Measurements from ENCODE around the gene FOXN3. TPM values are rescaled to one million over a fixed set of nuclear protein-coding genes. Genes with fewer than 3 reads are reported as not detected.

The FOXN3 gene
- total and polyA plus RNA-seq, 2 experiments from 2014 or later, result 98.9 to 167 TPM

- TF ChIP-seq ZNF331 (CRISPR knock-in tag; IDR thresholded peaks at IDR 0.05; ENCODE audit: low read depth), result no peak
- TF ChIP-seq NANOG (IDR thresholded peaks at IDR 0.05; ENCODE audit: borderline replicate concordance), result no peak
- TF ChIP-seq EZH2 (IDR thresholded peaks at IDR 0.05; ENCODE audit: low read depth, unreplicated experiment), result no peak
- TF ChIP-seq ZNF462 (CRISPR knock-in tag; IDR thresholded peaks at IDR 0.05), result no peak
- no peak for TF ChIP-seq ZNF114 (CRISPR knock-in tag; IDR thresholded peaks at IDR 0.05)
- TF ChIP-seq JUNB (IDR thresholded peaks at IDR 0.05; ENCODE audit: unreplicated experiment), result no peak
These were observed 12.5 kb upstream of the FOXN3 start (continued) for GRCh38 chr14:89429199-89430181.

DNA sequence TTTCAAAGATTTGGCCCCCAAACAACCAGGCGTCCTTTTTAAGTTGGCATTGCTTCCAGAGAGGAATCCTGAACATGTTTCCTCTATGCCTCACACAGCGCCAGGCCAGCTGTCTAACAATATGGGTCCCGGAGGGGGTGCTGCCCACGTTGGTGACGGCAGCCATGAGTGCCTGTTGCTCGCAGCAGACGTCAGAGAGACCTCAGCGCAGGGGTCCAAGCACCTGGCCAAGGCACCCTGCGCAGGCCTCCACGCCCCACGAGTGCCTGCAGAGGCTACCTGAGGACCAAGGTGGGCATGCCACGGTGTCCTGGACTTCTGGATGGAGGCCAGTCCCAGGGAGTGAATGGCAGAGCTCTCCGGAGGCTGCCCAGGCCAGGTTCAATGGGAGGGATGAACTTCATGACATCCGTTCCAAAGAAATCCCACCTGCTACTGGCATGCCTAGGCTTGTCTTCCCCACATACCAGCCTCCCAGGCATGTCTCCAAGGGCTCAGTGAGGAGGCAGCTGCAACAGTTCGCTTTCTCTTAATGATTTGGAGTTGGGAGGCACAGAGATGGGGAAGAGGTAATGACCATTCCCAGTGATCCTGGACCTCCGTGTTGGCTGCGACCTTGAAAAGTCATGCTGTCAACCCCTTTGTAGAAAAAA is 11.6 kb upstream of the FOXN3 start:
- ATAC-seq (peak; percentile 67), DNase-seq (ENCODE audit: low spot score) (no peak)
- no peak overlapping the region for H3K4me3 ChIP-seq
- peak overlapping the region; percentile 44; the same call in 1 of the 2 replicates for H3K4me2 ChIP-seq
- H3K79me2 ChIP-seq (replicated peaks; ENCODE audit: insufficient read depth), result peaks cover 97% of the 10 kb centered on the region
- no peaks in the 10 kb centered on the region for H3K36me3 ChIP-seq (ENCODE audit: insufficient read depth)
- H3K27ac ChIP-seq (ENCODE audit: low read depth), result peak overlapping the region; percentile 90
- Mint-ChIP-seq H3K4me1 (peaks cover 54% of the 10 kb centered on the region), H3K27ac (peak overlapping the region; percentile 92), H3K4me3 (no peak overlapping the region), H3K36me3 (ENCODE audit: low read depth) (peaks cover 11% of the 10 kb centered on the region), H3K27me3 (ENCODE audit: insufficient read depth, low read depth, poor library complexity) (peaks cover 14% of the 10 kb centered on the region), H3K9me3 (peaks cover 3% of the 10 kb centered on the region; the same call in 1 of the 3 replicates)
- no peaks in the 10 kb centered on the region for H3F3A ChIP-seq (replicated peaks; ENCODE audit: low read depth)
- peaks cover 51% of the 10 kb centered on the region for H3K4me1 ChIP-seq (ENCODE audit: insufficient read depth)
- no peak overlapping the region for H2AFZ ChIP-seq
- no peak for TF ChIP-seq EZH2 (IDR thresholded peaks at IDR 0.05; ENCODE audit: low read depth, unreplicated experiment)
- TF ChIP-seq ZNF331 (CRISPR knock-in tag; IDR thresholded peaks at IDR 0.05; ENCODE audit: low read depth), result no peak
- no peaks in the 10 kb centered on the region for H3K27me3 ChIP-seq (ENCODE audit: insufficient read depth)
- no peaks in the 10 kb centered on the region for H4K20me1 ChIP-seq (replicated peaks; ENCODE audit: insufficient read depth)
- no peaks in the 10 kb centered on the region for H3K9me2 ChIP-seq (ENCODE audit: insufficient read depth)

Measured in GM23338 (cell line).